DOHH2 (cell line): ENCODE results near the gene MACROD1.

Experiments
- H3F3A ChIP-seq: fragments of 200-600 bp; sonication (generic), shearing (Covaris generic); 2 replicates; pipeline ENCODE4 v1.6.0; 2016; ENCODE audit warnings: antibody characterized with exemption, mild to moderate bottlenecking; ENCODE audit not compliant: control insufficient read depth, insufficient read depth
- H3K27ac ChIP-seq: fragments of 200-600 bp; sonication (generic); 2 replicates; pipeline ENCODE4 v1.5.1; 2014; ENCODE audit warnings: low read depth, mild to moderate bottlenecking, low read length, moderate library complexity
- H3K27me3 ChIP-seq: fragments of 200-600 bp; sonication (generic); 2 replicates; pipeline ENCODE4 v1.6.1; 2014; ENCODE audit warnings: mild to moderate bottlenecking, low read length, mixed read lengths; ENCODE audit not compliant: control insufficient read depth
- H3K36me3 ChIP-seq: fragments of 200-600 bp; sonication (generic); 2 replicates; pipeline ENCODE4 v1.6.1; 2014; ENCODE audit warnings: mild to moderate bottlenecking, low read length, moderate library complexity, mixed read lengths; ENCODE audit not compliant: control insufficient read depth
- H3K4me1 ChIP-seq: fragments of 200-600 bp; sonication (generic); 2 replicates; pipeline ENCODE4 v1.6.1; 2014; ENCODE audit warnings: mild to moderate bottlenecking, low read length, mixed read lengths; ENCODE audit not compliant: control insufficient read depth
- H3K4me2 ChIP-seq: fragments of 200-600 bp; sonication (generic); 2 replicates; pipeline ENCODE4 v1.6.0; 2014; ENCODE audit warnings: mild to moderate bottlenecking, low read length, moderate library complexity
- H3K4me3 ChIP-seq: fragments of 200-600 bp; sonication (generic); 2 replicates; pipeline ENCODE4 v1.5.1; 2014; ENCODE audit warnings: mild to moderate bottlenecking, low read length, mixed read lengths
- H3K79me2 ChIP-seq: fragments of 200-600 bp; sonication (generic); 2 replicates; pipeline ENCODE4 v1.6.1; 2014; ENCODE audit warnings: mild to moderate bottlenecking, low read length, mixed read lengths; ENCODE audit not compliant: control insufficient read depth
- H3K9me2 ChIP-seq: fragments of 200-600 bp; sonication (generic); replicated peaks from 2 replicates; pipeline ENCODE4 v1.6.1; 2014; ENCODE audit warnings: mild to moderate bottlenecking, low read length, mixed read lengths; ENCODE audit not compliant: control insufficient read depth
- H3K9me3 ChIP-seq: fragments of 200-600 bp; sonication (generic); 2 replicates; pipeline ENCODE4 v1.6.1; 2014; ENCODE audit warnings: antibody characterized with exemption, low read length, mixed read lengths; ENCODE audit not compliant: control insufficient read depth, insufficient read depth
- H4K20me1 ChIP-seq: fragments of 200-600 bp; sonication (generic); 2 replicates; pipeline ENCODE4 v1.6.0; 2014; ENCODE audit warnings: low read depth, mild to moderate bottlenecking, antibody characterized with exemption, low read length, moderate library complexity; ENCODE audit not compliant: control insufficient read depth, insufficient read depth
- EZH2phosphoT487 ChIP-seq: fragments of 200-600 bp; sonication (generic); IDR thresholded peaks from 2 replicates; pipeline ENCODE4 v1.6.1; 2017; ENCODE audit warnings: borderline replicate concordance, mild to moderate bottlenecking, antibody characterized with exemption, low read length, moderate library complexity, mixed read lengths
- TF ChIP-seq, protein P1 (sequence below): fragments of 200-600 bp; sonication (generic); IDR thresholded peaks from one replicate; pipeline ENCODE4 v1.5.1; 2014; ENCODE audit warnings: antibody characterized with exemption, mild to moderate bottlenecking, low read depth, low read length; ENCODE audit not compliant: poor library complexity, severe bottlenecking

Gene MACROD1

GRCh38 chr11:64119700-64120099 is 46.2 kb downstream of the MACROD1 start:
- Histone ChIP-seq H3K4me3 (no peak overlapping the region), H3F3A (no peaks in the 10 kb centered on the region), H3K27ac (no peak overlapping the region), H3K9me3 (no peaks in the 10 kb centered on the region), H3K9me2 (no peaks in the 10 kb centered on the region), H3K4me2 (no peak overlapping the region), H3K27me3 (no peaks in the 10 kb centered on the region), H3K36me3 (no peaks in the 10 kb centered on the region), H4K20me1 (no peaks in the 10 kb centered on the region), H3K79me2 (no peaks in the 10 kb centered on the region), H3K4me1 (no peaks in the 10 kb centered on the region)
- no peak for TF ChIP-seq EZH2phosphoT487
- TF ChIP-seq, protein P1, sequence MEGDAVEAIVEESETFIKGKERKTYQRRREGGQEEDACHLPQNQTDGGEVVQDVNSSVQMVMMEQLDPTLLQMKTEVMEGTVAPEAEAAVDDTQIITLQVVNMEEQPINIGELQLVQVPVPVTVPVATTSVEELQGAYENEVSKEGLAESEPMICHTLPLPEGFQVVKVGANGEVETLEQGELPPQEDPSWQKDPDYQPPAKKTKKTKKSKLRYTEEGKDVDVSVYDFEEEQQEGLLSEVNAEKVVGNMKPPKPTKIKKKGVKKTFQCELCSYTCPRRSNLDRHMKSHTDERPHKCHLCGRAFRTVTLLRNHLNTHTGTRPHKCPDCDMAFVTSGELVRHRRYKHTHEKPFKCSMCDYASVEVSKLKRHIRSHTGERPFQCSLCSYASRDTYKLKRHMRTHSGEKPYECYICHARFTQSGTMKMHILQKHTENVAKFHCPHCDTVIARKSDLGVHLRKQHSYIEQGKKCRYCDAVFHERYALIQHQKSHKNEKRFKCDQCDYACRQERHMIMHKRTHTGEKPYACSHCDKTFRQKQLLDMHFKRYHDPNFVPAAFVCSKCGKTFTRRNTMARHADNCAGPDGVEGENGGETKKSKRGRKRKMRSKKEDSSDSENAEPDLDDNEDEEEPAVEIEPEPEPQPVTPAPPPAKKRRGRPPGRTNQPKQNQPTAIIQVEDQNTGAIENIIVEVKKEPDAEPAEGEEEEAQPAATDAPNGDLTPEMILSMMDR = no peak

GRCh38 chr11:64118876-64119665 is 46.8 kb downstream of the MACROD1 start:
- Histone ChIP-seq H3F3A (no peaks in the 10 kb centered on the region), H3K4me1 (no peaks in the 10 kb centered on the region), H3K27ac (no peak overlapping the region), H3K36me3 (no peaks in the 10 kb centered on the region), H3K27me3 (no peaks in the 10 kb centered on the region), H3K4me3 (no peak overlapping the region), H4K20me1 (no peaks in the 10 kb centered on the region), H3K9me2 (no peaks in the 10 kb centered on the region), H3K9me3 (no peaks in the 10 kb centered on the region), H3K4me2 (no peak overlapping the region), H3K79me2 (no peaks in the 10 kb centered on the region)
- TF ChIP-seq EZH2phosphoT487 = no peak
- TF ChIP-seq, protein P1 = no peak

- no peaks in the 10 kb centered on the region for H3K36me3 ChIP-seq
- no peaks in the 10 kb centered on the region for H3K4me1 ChIP-seq
- no peak overlapping the region for H3K4me2 ChIP-seq
- no peak overlapping the region for H3K4me3 ChIP-seq
- H3K9me2 ChIP-seq = no peaks in the 10 kb centered on the region
- H3K27me3 ChIP-seq = no peaks in the 10 kb centered on the region
- H3K27ac ChIP-seq = no peak overlapping the region
- no peak for TF ChIP-seq EZH2phosphoT487
- TF ChIP-seq, protein P1 = no peak
- no peaks in the 10 kb centered on the region for H3F3A ChIP-seq
- H3K79me2 ChIP-seq = no peaks in the 10 kb centered on the region
- no peaks in the 10 kb centered on the region for H4K20me1 ChIP-seq
- no peaks in the 10 kb centered on the region for H3K9me3 ChIP-seq
These were observed 48.0 kb downstream of the MACROD1 start for GRCh38 chr11:64117763-64118459.
